ENCODE measurements around the gene MAPK12. TPM values are rescaled to one million over a fixed set of nuclear protein-coding genes. Genes with fewer than 3 reads are reported as not detected.

MAPK12 gene
- total RNA-seq, 2 donors from 2014 or later, result 5.0 to 13.0 TPM

DNA sequence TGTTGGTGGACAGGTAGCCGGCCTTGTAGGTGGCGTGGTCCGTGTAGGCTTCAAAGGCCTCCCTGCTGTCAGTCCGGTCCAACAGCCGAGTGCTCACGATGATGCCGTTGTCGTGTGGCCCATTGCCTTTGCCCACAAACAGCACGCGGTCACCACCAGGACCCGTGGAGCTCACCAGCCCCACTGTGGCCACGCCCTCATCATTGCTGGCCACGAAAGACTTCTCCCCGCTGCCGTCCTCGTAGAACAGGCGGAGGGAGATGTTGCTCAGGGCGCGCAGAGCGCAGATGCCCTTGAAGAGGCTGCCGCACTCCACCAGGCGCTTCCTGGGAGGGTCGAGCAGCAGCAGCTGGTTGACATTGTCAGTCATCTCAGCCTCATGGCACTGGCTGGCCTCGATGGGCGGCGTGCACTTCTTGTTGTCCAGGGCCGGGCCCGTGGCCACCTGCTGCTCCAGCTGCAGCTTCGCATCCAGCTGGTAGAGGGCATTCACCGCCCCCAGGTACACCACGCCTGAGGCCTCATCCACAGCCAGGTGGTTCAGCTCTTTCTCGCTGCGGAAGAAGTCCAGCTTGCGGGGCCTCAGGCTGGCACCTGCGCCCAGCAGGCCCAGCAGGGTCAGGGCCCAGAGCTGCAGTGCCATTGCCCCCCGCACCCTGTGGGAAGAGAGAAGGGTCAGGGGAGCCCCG is 28.6 kb upstream of the MAPK12 start:
- Histone ChIP-seq H3K27me3 (no peaks in the 10 kb centered on the region), H3K4me1 (peaks cover 0 to 28% of the 10 kb centered on the region in 2 donors), H3K4me3 (no peak overlapping the region), H3K27ac (no peak overlapping the region), H3K36me3 (peaks cover 48% of the 10 kb centered on the region), H3K9me3 (no peaks in the 10 kb centered on the region)
- TF ChIP-seq, protein P1, sequence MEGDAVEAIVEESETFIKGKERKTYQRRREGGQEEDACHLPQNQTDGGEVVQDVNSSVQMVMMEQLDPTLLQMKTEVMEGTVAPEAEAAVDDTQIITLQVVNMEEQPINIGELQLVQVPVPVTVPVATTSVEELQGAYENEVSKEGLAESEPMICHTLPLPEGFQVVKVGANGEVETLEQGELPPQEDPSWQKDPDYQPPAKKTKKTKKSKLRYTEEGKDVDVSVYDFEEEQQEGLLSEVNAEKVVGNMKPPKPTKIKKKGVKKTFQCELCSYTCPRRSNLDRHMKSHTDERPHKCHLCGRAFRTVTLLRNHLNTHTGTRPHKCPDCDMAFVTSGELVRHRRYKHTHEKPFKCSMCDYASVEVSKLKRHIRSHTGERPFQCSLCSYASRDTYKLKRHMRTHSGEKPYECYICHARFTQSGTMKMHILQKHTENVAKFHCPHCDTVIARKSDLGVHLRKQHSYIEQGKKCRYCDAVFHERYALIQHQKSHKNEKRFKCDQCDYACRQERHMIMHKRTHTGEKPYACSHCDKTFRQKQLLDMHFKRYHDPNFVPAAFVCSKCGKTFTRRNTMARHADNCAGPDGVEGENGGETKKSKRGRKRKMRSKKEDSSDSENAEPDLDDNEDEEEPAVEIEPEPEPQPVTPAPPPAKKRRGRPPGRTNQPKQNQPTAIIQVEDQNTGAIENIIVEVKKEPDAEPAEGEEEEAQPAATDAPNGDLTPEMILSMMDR (IDR thresholded peaks at IDR 0.05), result no peak
- DNase-seq (ENCODE audit: low spot score), result no peak

DNA sequence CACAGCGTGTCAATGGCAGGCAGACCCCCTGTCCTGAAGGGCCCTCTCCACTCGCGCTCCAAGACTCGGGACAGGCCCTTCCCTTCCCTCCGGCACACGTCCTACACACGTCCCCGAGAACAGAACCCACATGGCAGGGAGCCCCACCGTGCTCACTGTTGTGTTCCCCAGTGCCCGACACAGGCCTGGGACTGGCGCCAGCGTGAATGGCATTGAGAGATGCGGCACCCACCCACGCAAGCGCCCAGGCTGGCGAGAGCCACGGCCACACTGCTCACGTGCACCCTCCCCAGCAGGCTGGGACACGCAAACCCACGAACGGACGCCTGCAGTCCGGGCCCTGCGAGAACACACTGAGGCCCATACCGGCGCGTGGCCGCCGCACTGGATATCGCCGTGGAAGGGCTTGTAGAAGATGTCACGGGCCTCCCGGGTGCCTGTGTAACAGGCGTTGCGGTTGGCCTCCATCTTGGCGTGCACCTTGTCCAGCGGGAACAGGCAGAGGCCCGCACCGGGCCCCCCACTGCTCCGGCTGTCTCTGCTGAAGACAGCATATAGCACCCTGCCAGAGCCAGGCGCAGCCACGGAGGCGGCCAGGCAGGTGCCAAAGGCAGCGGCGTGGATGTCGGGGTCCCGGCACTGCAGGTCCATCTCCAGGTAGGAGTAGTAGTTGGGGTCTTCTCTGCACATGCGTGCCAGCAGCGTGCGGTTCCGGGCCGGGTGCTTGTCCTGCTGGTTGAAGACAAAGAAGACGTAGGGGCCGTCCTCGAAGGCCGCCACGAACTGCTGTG is 27.9 kb upstream of the MAPK12 start:
- Histone ChIP-seq H3K4me3 (no peak overlapping the region), H3K9me3 (no peaks in the 10 kb centered on the region), H3K4me1 (peaks cover 0 to 22% of the 10 kb centered on the region in 2 donors), H3K27ac (no peak overlapping the region), H3K27me3 (no peaks in the 10 kb centered on the region), H3K36me3 (peaks cover 54% of the 10 kb centered on the region)
- TF ChIP-seq, protein P1 (IDR thresholded peaks at IDR 0.05), result no peak
- no peak for DNase-seq (ENCODE audit: low spot score)

DNA sequence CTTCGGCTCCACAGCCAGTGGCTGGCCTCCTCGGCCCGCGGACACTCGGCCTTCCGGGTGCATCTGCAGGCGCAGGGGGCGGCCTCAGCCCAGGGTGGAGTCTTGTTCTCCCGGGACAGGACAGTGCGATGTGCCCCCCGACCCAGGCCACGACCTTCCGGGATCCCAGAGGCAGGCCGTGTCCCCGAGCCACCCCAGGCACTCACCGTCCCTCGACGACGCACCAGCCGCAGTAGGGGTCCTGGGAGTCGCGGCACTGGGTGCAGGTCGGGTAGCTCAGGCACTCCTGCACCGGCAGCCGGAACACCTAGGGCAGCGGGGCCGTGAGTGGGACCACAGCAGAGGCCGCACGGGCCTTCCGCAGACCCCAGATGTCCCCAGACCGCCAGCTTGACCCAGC is 26.2 kb upstream of the MAPK12 start:
- no peak overlapping the region for H3K4me3 ChIP-seq

GRCh38 chr22:50286701-50287318 is 25.3 kb upstream of the MAPK12 start:
- H3K9me3 ChIP-seq, result no peaks in the 10 kb centered on the region
- no peak overlapping the region for H3K27ac ChIP-seq
- H3K4me1 ChIP-seq, result peaks cover 0 to 13% of the 10 kb centered on the region in 2 donors
- H3K27me3 ChIP-seq, result no peaks in the 10 kb centered on the region
- peaks cover 77% of the 10 kb centered on the region for H3K36me3 ChIP-seq
- H3K4me3 ChIP-seq, result no peak overlapping the region
- DNase-seq (ENCODE audit: low spot score), result no peak
- TF ChIP-seq, protein P1 (IDR thresholded peaks at IDR 0.05), result no peak

More for the DNA sequence above, 26.2 kb upstream of the MAPK12 start:
- Histone ChIP-seq H3K4me1 (peaks cover 0 to 11% of the 10 kb centered on the region in 2 donors), H3K9me3 (no peaks in the 10 kb centered on the region), H3K36me3 (peaks cover 68% of the 10 kb centered on the region), H3K27ac (no peak overlapping the region), H3K27me3 (no peaks in the 10 kb centered on the region)
- TF ChIP-seq, protein P1 (IDR thresholded peaks at IDR 0.05), result no peak
- no peak for DNase-seq (ENCODE audit: low spot score)

DNA sequence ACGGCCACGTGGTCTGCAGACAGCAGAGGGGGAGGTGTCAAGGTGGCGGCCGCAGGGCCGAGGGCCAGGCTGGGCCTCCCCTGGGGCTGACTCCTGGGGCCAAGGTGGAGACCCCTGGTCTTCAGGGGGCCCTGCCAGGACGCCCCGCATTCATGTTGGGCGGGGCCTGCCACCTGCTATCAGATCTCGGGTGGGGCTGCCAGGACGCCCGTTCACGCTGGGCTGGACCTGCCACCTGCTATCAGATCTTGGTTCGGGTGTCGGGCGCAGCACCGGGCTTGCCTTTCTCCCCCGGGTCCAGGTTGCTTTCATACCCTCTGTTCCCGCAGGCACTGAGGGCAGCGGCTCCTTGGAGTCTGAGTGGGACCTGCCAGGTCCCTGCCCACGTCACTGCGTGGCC is 24.8 kb upstream of the MAPK12 start:
- no peak overlapping the region for H3K27ac ChIP-seq
- H3K9me3 ChIP-seq, result no peaks in the 10 kb centered on the region
- peaks cover 82% of the 10 kb centered on the region for H3K36me3 ChIP-seq
- H3K27me3 ChIP-seq, result no peaks in the 10 kb centered on the region
- DNase-seq (ENCODE audit: low spot score), result no peak
- H3K4me3 ChIP-seq, result no peak overlapping the region
- H3K4me1 ChIP-seq, result peaks cover 0 to 18% of the 10 kb centered on the region in 2 donors
- TF ChIP-seq, protein P1 (IDR thresholded peaks at IDR 0.05), result no peak
